ENCODE data around the gene RHOC. TPM values are rescaled to one million over a fixed set of nuclear protein-coding genes. Genes with fewer than 3 reads are reported as not detected.

RHOC gene
- total and polyA plus RNA-seq, 2 experiments from 2014 or later, result 340 to 610 TPM

GRCh38 chr1:112711041-112711440 lies 4.1 kb upstream of the RHOC start:
- TF ChIP-seq EZH2 (IDR thresholded peaks at IDR 0.05; ENCODE audit: borderline replicate concordance) (no peak), EZH2phosphoT487 (IDR thresholded peaks at IDR 0.05; ENCODE audit: low read depth, severe bottlenecking, unreplicated experiment) (no peak), CTCF (IDR thresholded peaks at IDR 0.05; ENCODE audit: poor library complexity) (no peak)
- no peak overlapping the region for H2AFZ ChIP-seq
- H3K4me3 ChIP-seq, result no peak overlapping the region
- 68% methylated on average over 7 of the region's 7 CpGs for WGBS (ENCODE audit: low lambda C conversion rate, missing lambda C conversion rate)
- H3K4me1 ChIP-seq (ENCODE audit: insufficient read depth), result peaks cover 10% of the 10 kb centered on the region
- H3K27me3 ChIP-seq, result no peaks in the 10 kb centered on the region
- H3K9me2 ChIP-seq (replicated peaks; ENCODE audit: insufficient read depth), result no peaks in the 10 kb centered on the region
- H3K4me2 ChIP-seq, result no peak overlapping the region
- H3K27ac ChIP-seq, result no peak overlapping the region
- H3K36me3 ChIP-seq (replicated peaks; ENCODE audit: insufficient read depth, low read depth), result no peaks in the 10 kb centered on the region
- H4K20me1 ChIP-seq (ENCODE audit: insufficient read depth, poor library complexity, severe bottlenecking), result no peaks in the 10 kb centered on the region
- H3K79me2 ChIP-seq, result peaks cover 7% of the 10 kb centered on the region
- no peak for DNase-seq (ENCODE audit: low spot score)
- H3K9me3 ChIP-seq (ENCODE audit: low read depth), result no peaks in the 10 kb centered on the region

GRCh38 chr1:112710586-112710985 lies 3.7 kb upstream of the RHOC start:
- 81% methylated on average over 3 of the region's 3 CpGs for WGBS (ENCODE audit: low lambda C conversion rate, missing lambda C conversion rate)
- TF ChIP-seq EZH2phosphoT487 (IDR thresholded peaks at IDR 0.05; ENCODE audit: low read depth, severe bottlenecking, unreplicated experiment) (no peak), CTCF (IDR thresholded peaks at IDR 0.05; ENCODE audit: poor library complexity) (no peak), EZH2 (IDR thresholded peaks at IDR 0.05; ENCODE audit: borderline replicate concordance) (no peak)
- Histone ChIP-seq H3K4me3 (no peak overlapping the region), H4K20me1 (ENCODE audit: insufficient read depth, poor library complexity, severe bottlenecking) (no peaks in the 10 kb centered on the region), H3K79me2 (peaks cover 11% of the 10 kb centered on the region), H3K36me3 (replicated peaks; ENCODE audit: insufficient read depth, low read depth) (no peaks in the 10 kb centered on the region), H3K27ac (no peak overlapping the region), H3K9me2 (replicated peaks; ENCODE audit: insufficient read depth) (no peaks in the 10 kb centered on the region), H2AFZ (no peak overlapping the region), H3K4me2 (no peak overlapping the region), H3K27me3 (no peaks in the 10 kb centered on the region), H3K9me3 (ENCODE audit: low read depth) (no peaks in the 10 kb centered on the region), H3K4me1 (ENCODE audit: insufficient read depth) (peaks cover 9% of the 10 kb centered on the region)
- no peak for DNase-seq (ENCODE audit: low spot score)

GRCh38 chr1:112710159-112710558 lies 3.2 kb upstream of the RHOC start:
- TF ChIP-seq CTCF (IDR thresholded peaks at IDR 0.05; ENCODE audit: poor library complexity), result no peak
- no peak for TF ChIP-seq EZH2 (IDR thresholded peaks at IDR 0.05; ENCODE audit: borderline replicate concordance)
- no peak for TF ChIP-seq EZH2phosphoT487 (IDR thresholded peaks at IDR 0.05; ENCODE audit: low read depth, severe bottlenecking, unreplicated experiment)
- Histone ChIP-seq H3K27ac (no peak overlapping the region), H3K9me3 (ENCODE audit: low read depth) (no peaks in the 10 kb centered on the region), H4K20me1 (ENCODE audit: insufficient read depth, poor library complexity, severe bottlenecking) (no peaks in the 10 kb centered on the region), H3K36me3 (replicated peaks; ENCODE audit: insufficient read depth, low read depth) (no peaks in the 10 kb centered on the region), H3K4me1 (ENCODE audit: insufficient read depth) (peaks cover 11% of the 10 kb centered on the region), H2AFZ (no peak overlapping the region), H3K9me2 (replicated peaks; ENCODE audit: insufficient read depth) (no peaks in the 10 kb centered on the region), H3K27me3 (no peaks in the 10 kb centered on the region), H3K4me3 (no peak overlapping the region), H3K79me2 (peaks cover 13% of the 10 kb centered on the region), H3K4me2 (no peak overlapping the region)
- DNase-seq (ENCODE audit: low spot score), result no peak
- 90% methylated on average over 7 of the region's 7 CpGs for WGBS (ENCODE audit: low lambda C conversion rate, missing lambda C conversion rate)

- Histone ChIP-seq H2AFZ (no peak overlapping the region), H3K27me3 (no peaks in the 10 kb centered on the region), H3K9me2 (replicated peaks; ENCODE audit: insufficient read depth) (no peaks in the 10 kb centered on the region), H3K4me1 (ENCODE audit: insufficient read depth) (peaks cover 16% of the 10 kb centered on the region), H3K36me3 (replicated peaks; ENCODE audit: insufficient read depth, low read depth) (no peaks in the 10 kb centered on the region), H3K79me2 (peaks cover 26% of the 10 kb centered on the region), H3K4me2 (no peak overlapping the region), H3K27ac (no peak overlapping the region), H3K4me3 (no peak overlapping the region), H3K9me3 (ENCODE audit: low read depth) (no peaks in the 10 kb centered on the region), H4K20me1 (ENCODE audit: insufficient read depth, poor library complexity, severe bottlenecking) (peaks cover 3% of the 10 kb centered on the region)
- TF ChIP-seq CTCF (IDR thresholded peaks at IDR 0.05; ENCODE audit: poor library complexity) (no peak), EZH2 (IDR thresholded peaks at IDR 0.05; ENCODE audit: borderline replicate concordance) (no peak), EZH2phosphoT487 (IDR thresholded peaks at IDR 0.05; ENCODE audit: low read depth, severe bottlenecking, unreplicated experiment) (no peak)
- WGBS (ENCODE audit: low lambda C conversion rate, missing lambda C conversion rate), result 92% methylated on average over 3 of the region's 3 CpGs
- no peak for DNase-seq (ENCODE audit: low spot score)
Observed at GRCh38 chr1:112708489-112708888, 1.6 kb upstream of the RHOC start.

All from hepatocyte (in vitro differentiated cells).